ENCODE results near the gene ZNG1B.
"Not testable (repeated sequence)": the region's sequence is repeated elsewhere in the genome, so short reads cannot be mapped to it uniquely, and the experiment has no call there.

GRCh38 chr2:113521492-113521891 lies 84.0 kb downstream of the ZNG1B start:
- not testable (repeated sequence) for TF ChIP-seq ZNF146 (CRISPR knock-in tag; IDR thresholded peaks at IDR 0.05; ENCODE audit: unreplicated experiment); TRIM28 (IDR thresholded peaks at IDR 0.05); EZH2 (IDR thresholded peaks at IDR 0.05; ENCODE audit: borderline replicate concordance, low read depth, low read length)
